ENCODE results near the gene ITPR2.
"Not testable (repeated sequence)": the region's sequence is repeated elsewhere in the genome, so short reads cannot be mapped to it uniquely, and the experiment has no call there.

Gene ITPR2

GRCh38 chr12:26496170-26496569, 336.8 kb downstream of the ITPR2 start:
- DNase-seq: no peak

DNA sequence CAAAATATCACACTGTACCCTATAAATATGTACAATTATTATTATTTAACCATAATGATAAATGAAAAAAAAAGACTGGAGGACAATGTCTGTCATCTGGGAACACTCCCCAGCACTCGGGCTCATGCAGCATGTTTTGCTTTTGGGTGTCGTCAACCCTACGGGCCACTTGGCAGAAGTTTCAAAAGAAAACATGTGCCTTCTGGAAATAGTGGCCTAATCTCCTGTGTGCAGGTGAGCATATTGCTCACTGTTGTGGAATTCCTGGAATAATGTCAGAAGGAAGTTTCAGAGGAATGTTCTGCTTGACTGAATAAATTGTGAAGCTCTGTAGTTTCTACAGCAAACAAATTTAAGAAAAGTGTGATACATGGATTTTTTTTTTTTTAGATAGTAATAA, 339.3 kb downstream of the ITPR2 start:
- no peak for DNase-seq

GRCh38 chr12:26492406-26492805, 340.6 kb downstream of the ITPR2 start:
- DNase-seq: no peak

GRCh38 chr12:26489908-26490307, 343.1 kb downstream of the ITPR2 start:
- no peak for DNase-seq

GRCh38 chr12:26488351-26488750, 344.6 kb downstream of the ITPR2 start:
- no peak for DNase-seq

- no peak for DNase-seq
These were observed 359.7 kb downstream of the ITPR2 start for GRCh38 chr12:26473291-26473690.

GRCh38 chr12:26471560-26471959, 361.4 kb downstream of the ITPR2 start:
- no peak for DNase-seq

- DNase-seq: no peak
These were observed 363.4 kb downstream of the ITPR2 start for GRCh38 chr12:26469421-26470180.

- DNase-seq: no peak
These were observed 365.6 kb downstream of the ITPR2 start for GRCh38 chr12:26467351-26467750.

- DNase-seq: no peak
These were observed 366.3 kb downstream of the ITPR2 start for GRCh38 chr12:26466726-26467125.

- DNase-seq: no peak
These were observed 367.4 kb downstream of the ITPR2 start for GRCh38 chr12:26465419-26466097.

- DNase-seq: no peak
These were observed 371.2 kb downstream of the ITPR2 start for GRCh38 chr12:26461776-26462175.

DNA sequence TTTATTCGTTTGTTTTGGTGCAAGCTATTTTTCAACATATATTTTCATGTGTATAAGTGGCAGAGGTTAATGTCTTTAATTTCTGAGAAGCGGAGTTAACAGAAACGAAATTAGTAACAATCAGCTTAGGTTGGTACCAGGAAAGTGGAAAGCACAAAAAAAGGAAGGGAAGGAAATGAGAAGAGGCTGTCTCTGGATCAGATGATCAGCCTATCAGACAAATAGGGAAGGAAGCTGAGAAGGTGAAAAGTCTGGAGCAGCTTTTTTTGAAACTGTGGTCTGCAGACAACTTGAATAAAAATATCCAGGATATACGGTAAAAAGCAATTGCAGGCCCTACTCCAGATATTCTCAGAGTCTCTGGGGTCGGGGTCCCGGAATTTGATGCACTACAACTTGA, 372.6 kb downstream of the ITPR2 start:
- no peak for DNase-seq

GRCh38 chr12:26455936-26456574, 376.9 kb downstream of the ITPR2 start:
- no peak for DNase-seq

- DNase-seq: no peak
These were observed 379.7 kb downstream of the ITPR2 start for GRCh38 chr12:26453246-26453645.

GRCh38 chr12:26452511-26452910, 380.5 kb downstream of the ITPR2 start:
- DNase-seq: no peak

GRCh38 chr12:26451763-26452162, 381.2 kb downstream of the ITPR2 start:
- no peak for DNase-seq

DNA sequence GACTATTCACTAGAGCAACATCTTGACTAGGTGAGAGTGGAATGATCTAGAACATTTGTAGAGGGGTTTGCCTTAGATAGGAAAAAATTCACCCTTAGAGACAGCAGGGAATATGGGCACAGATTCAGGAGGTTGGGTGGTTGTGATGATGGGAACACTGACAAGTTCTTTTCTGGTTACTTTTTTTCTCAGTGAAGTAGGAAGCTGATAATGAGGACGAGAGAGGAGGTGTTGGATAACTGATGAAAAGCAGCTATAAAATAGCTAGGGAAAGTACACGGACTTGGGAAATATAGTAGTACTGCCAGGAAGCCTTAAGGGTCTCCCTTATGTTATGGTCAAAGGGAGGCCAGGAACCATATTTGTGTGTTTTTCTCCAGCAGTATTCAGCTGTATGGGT, 387.1 kb downstream of the ITPR2 start:
- no peak for DNase-seq

- DNase-seq: no peak
These were observed 389.7 kb downstream of the ITPR2 start for GRCh38 chr12:26443309-26443708.

GRCh38 chr12:26441434-26441833, 391.6 kb downstream of the ITPR2 start:
- no peak for DNase-seq

GRCh38 chr12:26435069-26435404, 398.0 kb downstream of the ITPR2 start:
- no peak for DNase-seq

DNA sequence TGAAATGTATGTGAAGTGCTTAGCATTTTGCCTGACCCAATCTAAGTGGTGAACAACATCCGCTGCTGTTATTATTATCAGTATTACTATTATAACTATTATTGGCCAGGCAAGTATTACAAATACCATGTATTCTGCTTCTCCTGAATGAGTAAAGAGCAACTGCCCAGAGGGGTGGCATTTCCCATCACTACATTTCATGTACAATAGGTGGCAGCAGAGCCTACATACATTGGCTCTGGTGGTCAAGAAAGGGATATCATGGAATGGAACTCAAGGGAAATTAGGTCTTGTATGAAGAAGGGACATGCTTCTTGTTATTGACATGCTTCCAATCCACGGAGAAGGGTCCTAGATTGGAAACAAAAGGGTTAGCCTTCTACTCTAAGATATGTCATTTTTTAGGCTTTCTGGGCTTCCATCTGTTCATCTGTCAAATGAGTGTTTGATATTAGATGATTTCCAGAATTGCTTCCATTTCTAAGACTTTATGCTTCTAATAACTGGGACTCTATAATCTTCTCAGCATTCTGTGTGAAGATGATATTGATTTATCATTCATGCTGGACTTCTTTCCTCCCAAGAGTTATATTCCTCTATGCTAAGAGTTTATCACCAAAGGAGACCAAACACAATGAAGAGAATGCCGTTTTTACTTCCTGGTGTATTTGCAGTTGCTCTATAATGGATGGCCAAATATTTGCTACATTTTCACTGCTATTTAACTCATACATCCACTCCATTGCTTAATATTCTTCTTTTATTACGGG, 398.5 kb downstream of the ITPR2 start:
- no peak for DNase-seq

DNA sequence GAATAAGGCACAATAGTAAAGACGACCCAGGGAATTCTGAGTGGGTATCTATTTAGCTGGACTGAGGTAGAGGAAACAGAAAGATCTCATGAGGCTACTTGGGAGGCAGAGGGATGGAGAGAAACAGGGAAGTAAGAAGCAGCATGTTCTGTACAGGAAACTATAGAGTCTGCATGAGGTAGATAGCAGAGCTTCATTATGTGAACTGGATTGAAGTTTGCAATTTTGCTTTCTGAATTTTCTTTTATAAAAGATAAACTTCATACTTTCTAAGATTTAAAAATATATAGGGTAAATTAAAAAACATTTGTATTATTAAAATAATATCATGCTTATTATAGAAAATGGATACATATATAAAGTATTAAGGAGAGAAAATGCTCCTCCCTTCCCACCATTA, 399.3 kb downstream of the ITPR2 start:
- not testable (repeated sequence) for DNase-seq

Measured in stimulated activated CD4-positive, alpha-beta T cell treated with anti-CD3 and anti-CD28 coated beads, Interleukin-4, amount 100 ng/mL, for 4 hours (primary cell).